ENCODE measurements around the gene TNFRSF25. TPM values are rescaled to one million over a fixed set of nuclear protein-coding genes. Genes with fewer than 3 reads are reported as not detected.
"Not testable (repeated sequence)": the region's sequence is repeated elsewhere in the genome, so short reads cannot be mapped to it uniquely, and the experiment has no call there.

TNFRSF25 gene
- polyA plus RNA-seq, 2 donors, result 23.9 to 53.9 TPM

DNA sequence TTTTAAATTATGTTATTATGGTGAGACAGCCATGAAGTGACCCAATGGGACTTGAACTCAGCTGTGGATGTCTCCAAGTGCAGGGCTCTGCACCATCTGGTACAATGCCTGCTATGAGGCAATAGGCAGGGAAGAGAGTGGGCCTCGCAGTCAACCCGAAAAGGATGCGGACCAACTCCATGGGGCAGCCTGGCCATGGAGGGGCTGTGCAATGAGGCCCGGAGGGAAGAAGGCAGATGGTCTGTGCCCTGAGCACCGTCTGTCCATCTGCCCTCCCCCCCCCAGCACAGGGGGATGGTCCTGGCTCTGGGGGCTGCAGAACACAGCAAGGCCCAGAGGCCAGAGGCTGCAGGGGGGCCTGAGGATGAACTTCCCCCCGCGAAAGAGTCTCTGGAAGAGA is 24.4 kb downstream of the TNFRSF25 start:
- Histone ChIP-seq H3K36me3 (ENCODE audit: control insufficient read depth in 2 of 2, insufficient read depth in 2 of 2, low read length in 1 of 2) (peaks cover 0 to 6% of the 10 kb centered on the region in 2 donors), H3K27me3 (ENCODE audit: control insufficient read depth in 1 of 2, insufficient read depth in 2 of 2, low read length in 2 of 2) (no peaks in the 10 kb centered on the region)
- WGBS, 2 donors, result 87% methylated on average over 7 of the region's 7 CpGs

DNA sequence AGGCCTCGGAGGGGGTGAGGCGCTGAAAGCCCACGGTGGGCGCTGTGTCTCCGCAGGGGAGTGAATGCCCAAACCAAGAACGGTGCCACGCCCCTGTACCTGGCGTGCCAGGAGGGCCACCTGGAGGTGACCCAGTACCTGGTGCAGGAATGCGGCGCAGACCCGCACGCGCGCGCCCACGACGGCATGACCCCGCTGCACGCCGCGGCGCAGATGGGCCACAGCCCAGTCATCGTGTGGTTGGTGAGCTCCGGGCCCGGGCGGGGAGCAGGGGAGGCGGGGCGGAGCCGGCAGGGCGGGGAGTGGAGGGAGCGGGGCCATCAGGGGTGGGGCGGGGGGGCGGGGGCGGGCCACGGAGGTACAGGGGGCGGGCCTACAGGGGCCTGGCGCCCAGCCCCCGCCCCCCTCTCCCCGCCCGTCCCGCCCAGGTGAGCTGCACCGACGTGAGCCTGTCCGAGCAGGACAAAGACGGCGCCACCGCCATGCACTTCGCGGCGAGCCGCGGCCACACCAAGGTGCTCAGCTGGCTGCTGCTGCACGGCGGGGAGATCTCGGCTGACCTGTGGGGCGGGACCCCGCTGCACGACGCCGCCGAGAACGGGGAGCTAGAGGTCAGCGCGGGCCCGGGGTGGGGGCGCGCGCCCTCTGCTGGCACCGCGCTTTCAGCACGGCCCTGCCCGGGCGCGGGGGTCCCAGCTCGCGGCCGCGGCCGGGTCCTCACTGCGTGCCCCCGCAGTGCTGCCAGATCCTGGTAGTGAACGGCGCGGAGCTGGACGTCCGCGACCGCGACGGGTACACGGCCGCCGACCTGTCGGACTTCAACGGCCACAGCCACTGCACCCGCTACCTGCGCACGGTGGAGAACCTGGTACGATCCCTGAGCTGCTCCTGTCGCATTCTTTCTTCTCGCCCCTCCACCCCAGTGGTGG is 25.5 kb downstream of the TNFRSF25 start:
- Histone ChIP-seq H3K9me3 (ENCODE audit: control insufficient read depth in 2 of 2, insufficient read depth in 1 of 2, low read depth in 1 of 2, low read length in 1 of 2) (no peaks in the 10 kb centered on the region), H3K36me3 (ENCODE audit: control insufficient read depth in 2 of 2, insufficient read depth in 2 of 2, low read length in 1 of 2) (peaks cover 0 to 6% of the 10 kb centered on the region in 2 donors), H3K27me3 (ENCODE audit: control insufficient read depth in 1 of 2, insufficient read depth in 2 of 2, low read length in 2 of 2) (no peaks in the 10 kb centered on the region), H3K4me1 (ENCODE audit: control insufficient read depth in 2 of 2, insufficient read depth in 2 of 2, low read length in 1 of 2) (peaks cover 3 to 8% of the 10 kb centered on the region in 2 donors), H3K4me3 (ENCODE audit: low read depth in 1 of 2, low read length in 2 of 2) (peak overlapping the region in 1 of 2 donors; percentile 25), H3K27ac (ENCODE audit: low read depth in 2 of 2, low read length in 1 of 2) (no peak overlapping the region)
- 9 to 14% methylated on average over 49 to 98 of the region's 101 CpGs for WGBS, 2 donors

More for the DNA sequence above, 24.4 kb downstream of the TNFRSF25 start:
- H3K4me3 ChIP-seq (ENCODE audit: low read depth in 1 of 2, low read length in 2 of 2), result no peak overlapping the region
- H3K9me3 ChIP-seq (ENCODE audit: control insufficient read depth in 2 of 2, insufficient read depth in 1 of 2, low read depth in 1 of 2, low read length in 1 of 2), result no peaks in the 10 kb centered on the region
- peaks cover 3 to 8% of the 10 kb centered on the region in 2 donors for H3K4me1 ChIP-seq (ENCODE audit: control insufficient read depth in 2 of 2, insufficient read depth in 2 of 2, low read length in 1 of 2)
- no peak overlapping the region for H3K27ac ChIP-seq (ENCODE audit: low read depth in 2 of 2, low read length in 1 of 2)

DNA sequence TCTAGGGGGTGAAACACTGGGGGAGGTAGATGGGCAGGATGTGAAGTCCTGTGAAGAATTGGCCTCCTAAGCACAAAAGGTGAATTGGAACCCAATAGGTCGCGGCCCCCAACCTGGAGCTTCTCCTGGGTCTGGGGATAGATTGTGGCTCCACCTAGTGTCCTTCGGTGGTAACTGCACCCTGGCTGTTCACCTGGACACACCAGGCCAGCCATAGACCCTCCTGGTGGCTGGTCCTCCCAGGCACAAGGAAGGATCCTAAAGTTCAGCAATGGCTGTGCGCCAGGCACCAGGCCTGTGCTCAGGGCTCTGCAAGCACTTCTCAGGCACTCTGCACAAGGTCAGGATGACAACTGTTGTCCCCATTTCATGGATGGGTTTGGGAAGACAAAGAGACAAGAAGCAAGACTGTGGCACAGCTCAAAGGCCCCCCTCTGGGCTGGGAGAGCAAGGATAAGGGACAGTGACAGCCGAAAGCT is 27.9 kb downstream of the TNFRSF25 start:
- no peaks in the 10 kb centered on the region for H3K36me3 ChIP-seq (ENCODE audit: control insufficient read depth in 2 of 2, insufficient read depth in 2 of 2, low read length in 1 of 2)
- WGBS, 2 donors, result 10% methylated on average over 5 of the region's 5 CpGs
- no peak overlapping the region for H3K4me3 ChIP-seq (ENCODE audit: low read depth in 1 of 2, low read length in 2 of 2)
- no peaks in the 10 kb centered on the region for H3K27me3 ChIP-seq (ENCODE audit: control insufficient read depth in 1 of 2, insufficient read depth in 2 of 2, low read length in 2 of 2)
- no peaks in the 10 kb centered on the region for H3K9me3 ChIP-seq (ENCODE audit: control insufficient read depth in 2 of 2, insufficient read depth in 1 of 2, low read depth in 1 of 2, low read length in 1 of 2)
- H3K4me1 ChIP-seq (ENCODE audit: control insufficient read depth in 2 of 2, insufficient read depth in 2 of 2, low read length in 1 of 2), result peaks cover 0 to 8% of the 10 kb centered on the region in 2 donors
- no peak overlapping the region for H3K27ac ChIP-seq (ENCODE audit: low read depth in 2 of 2, low read length in 1 of 2)

DNA sequence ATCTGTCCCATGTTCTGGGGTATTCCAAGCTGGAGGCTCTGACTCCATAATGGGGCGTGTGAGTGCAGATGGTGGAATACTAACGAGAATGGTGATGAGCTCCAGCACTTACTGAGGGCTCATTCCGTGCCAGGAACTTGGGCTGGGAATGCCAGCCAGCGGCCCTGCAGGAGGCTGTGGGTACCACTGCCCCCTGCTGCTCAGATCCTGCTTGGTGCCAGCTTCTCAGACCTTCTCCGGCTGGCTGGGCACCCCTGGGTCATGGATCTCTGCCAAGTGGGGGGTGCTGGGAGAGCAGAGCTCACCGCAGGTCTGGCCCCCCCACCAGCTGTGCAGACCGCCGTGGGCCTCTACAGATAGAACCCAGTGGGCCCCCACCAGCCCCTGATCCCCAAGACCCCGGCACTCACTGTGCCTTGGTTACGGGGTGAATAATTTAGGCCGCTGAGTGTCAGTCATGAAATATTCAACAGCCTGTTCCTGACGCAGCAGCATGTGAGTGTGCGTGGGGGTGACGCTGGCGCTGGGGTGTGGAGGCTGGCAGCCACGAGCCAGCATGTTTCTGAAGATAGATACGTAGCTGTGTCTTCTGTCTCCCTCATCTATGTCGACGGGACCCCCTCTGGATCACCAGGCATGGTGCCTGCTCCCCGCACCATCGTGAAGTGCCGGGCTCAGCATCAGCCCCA is 28.8 kb downstream of the TNFRSF25 start:
- not testable (repeated sequence) for H3K4me1 ChIP-seq (ENCODE audit: control insufficient read depth in 2 of 2, insufficient read depth in 2 of 2, low read length in 1 of 2); H3K27me3 ChIP-seq (ENCODE audit: control insufficient read depth in 1 of 2, insufficient read depth in 2 of 2, low read length in 2 of 2); H3K4me3 ChIP-seq (ENCODE audit: low read depth in 1 of 2, low read length in 2 of 2); H3K36me3 ChIP-seq (ENCODE audit: control insufficient read depth in 2 of 2, insufficient read depth in 2 of 2, low read length in 1 of 2); H3K27ac ChIP-seq (ENCODE audit: low read depth in 2 of 2, low read length in 1 of 2); H3K9me3 ChIP-seq (ENCODE audit: control insufficient read depth in 2 of 2, insufficient read depth in 1 of 2, low read depth in 1 of 2, low read length in 1 of 2)
- WGBS, 2 donors, result 56 to 62% methylated on average over 22 of the region's 22 CpGs

DNA sequence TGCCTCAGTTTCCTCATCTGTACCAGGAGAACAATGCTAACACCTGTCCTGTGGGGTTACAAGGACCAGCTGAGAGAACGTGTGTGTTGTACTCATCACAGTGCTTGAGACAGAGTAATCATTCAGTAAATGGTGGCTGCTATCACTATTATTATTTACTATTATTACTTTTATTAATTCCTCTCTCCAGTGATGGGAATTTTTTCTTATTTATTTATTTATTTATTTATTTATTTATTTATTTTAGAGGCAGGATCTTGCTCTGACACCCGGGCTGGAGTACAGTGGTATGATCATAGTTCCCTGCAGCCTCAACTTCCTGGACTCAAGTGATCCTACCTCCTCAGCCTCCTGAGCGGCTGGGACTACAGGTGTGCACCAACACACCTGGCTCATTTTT is 29.7 kb downstream of the TNFRSF25 start:
- not testable (repeated sequence) for H3K27me3 ChIP-seq (ENCODE audit: control insufficient read depth in 1 of 2, insufficient read depth in 2 of 2, low read length in 2 of 2); H3K4me1 ChIP-seq (ENCODE audit: control insufficient read depth in 2 of 2, insufficient read depth in 2 of 2, low read length in 1 of 2); H3K36me3 ChIP-seq (ENCODE audit: control insufficient read depth in 2 of 2, insufficient read depth in 2 of 2, low read length in 1 of 2); H3K4me3 ChIP-seq (ENCODE audit: low read depth in 1 of 2, low read length in 2 of 2); H3K27ac ChIP-seq (ENCODE audit: low read depth in 2 of 2, low read length in 1 of 2); H3K9me3 ChIP-seq (ENCODE audit: control insufficient read depth in 2 of 2, insufficient read depth in 1 of 2, low read depth in 1 of 2, low read length in 1 of 2)
- 72 to 84% methylated on average over 3 of the region's 3 CpGs for WGBS, 2 donors

DNA sequence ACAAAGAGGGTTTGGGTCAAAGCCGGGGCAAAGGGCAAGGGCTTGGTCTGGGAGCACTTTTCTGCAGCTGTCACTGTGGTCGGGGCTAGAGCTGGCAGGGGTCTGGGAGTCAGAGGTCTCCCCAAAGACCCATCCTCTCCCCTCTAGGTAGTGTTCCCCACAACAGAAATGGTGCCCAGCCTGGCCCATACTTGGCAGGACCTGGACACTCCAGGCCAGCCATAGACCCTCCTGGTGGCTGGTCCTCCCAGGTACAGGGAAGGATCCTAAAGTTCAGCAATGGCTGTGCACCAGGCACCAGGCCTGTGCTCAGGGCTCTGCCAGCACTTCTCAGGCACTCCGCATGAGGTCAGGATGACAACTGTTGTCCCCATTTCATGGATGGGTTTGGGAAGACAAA is 30.4 kb downstream of the TNFRSF25 start:
- Histone ChIP-seq H3K36me3 (ENCODE audit: control insufficient read depth in 2 of 2, insufficient read depth in 2 of 2, low read length in 1 of 2) (no peaks in the 10 kb centered on the region), H3K4me1 (ENCODE audit: control insufficient read depth in 2 of 2, insufficient read depth in 2 of 2, low read length in 1 of 2) (peaks cover 0 to 6% of the 10 kb centered on the region in 2 donors), H3K27ac (ENCODE audit: low read depth in 2 of 2, low read length in 1 of 2) (no peak overlapping the region), H3K4me3 (ENCODE audit: low read depth in 1 of 2, low read length in 2 of 2) (no peak overlapping the region), H3K27me3 (ENCODE audit: control insufficient read depth in 1 of 2, insufficient read depth in 2 of 2, low read length in 2 of 2) (no peaks in the 10 kb centered on the region), H3K9me3 (ENCODE audit: control insufficient read depth in 2 of 2, insufficient read depth in 1 of 2, low read depth in 1 of 2, low read length in 1 of 2) (no peaks in the 10 kb centered on the region)
- WGBS, 2 donors, result 85 to 89% methylated on average over 3 of the region's 3 CpGs

DNA sequence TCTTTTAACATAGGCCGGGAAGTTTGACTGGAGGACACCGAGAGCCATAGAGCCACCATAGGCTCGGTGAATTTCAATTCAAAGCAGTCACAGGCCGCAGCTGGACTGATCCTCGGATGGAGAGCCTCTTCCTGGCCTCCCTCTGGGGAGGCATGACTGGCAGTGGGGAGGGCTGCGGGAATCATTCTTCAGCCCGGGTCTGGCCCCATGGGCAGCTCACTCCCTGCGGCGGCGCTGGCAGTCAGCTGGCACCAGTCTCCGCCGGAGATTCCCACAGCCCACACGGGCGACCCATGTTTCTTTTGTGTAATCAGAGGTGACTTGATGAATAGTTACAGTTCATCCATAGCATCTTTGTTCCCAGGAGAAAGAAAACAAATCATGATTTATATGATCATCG is 30.8 kb downstream of the TNFRSF25 start:
- Histone ChIP-seq H3K27ac (ENCODE audit: low read depth in 2 of 2, low read length in 1 of 2) (no peak overlapping the region), H3K36me3 (ENCODE audit: control insufficient read depth in 2 of 2, insufficient read depth in 2 of 2, low read length in 1 of 2) (no peaks in the 10 kb centered on the region), H3K27me3 (ENCODE audit: control insufficient read depth in 1 of 2, insufficient read depth in 2 of 2, low read length in 2 of 2) (no peaks in the 10 kb centered on the region), H3K9me3 (ENCODE audit: control insufficient read depth in 2 of 2, insufficient read depth in 1 of 2, low read depth in 1 of 2, low read length in 1 of 2) (no peaks in the 10 kb centered on the region), H3K4me3 (ENCODE audit: low read depth in 1 of 2, low read length in 2 of 2) (no peak overlapping the region), H3K4me1 (ENCODE audit: control insufficient read depth in 2 of 2, insufficient read depth in 2 of 2, low read length in 1 of 2) (peaks cover 0 to 4% of the 10 kb centered on the region in 2 donors)
- WGBS, 2 donors, result 85 to 87% methylated on average over 15 of the region's 15 CpGs

DNA sequence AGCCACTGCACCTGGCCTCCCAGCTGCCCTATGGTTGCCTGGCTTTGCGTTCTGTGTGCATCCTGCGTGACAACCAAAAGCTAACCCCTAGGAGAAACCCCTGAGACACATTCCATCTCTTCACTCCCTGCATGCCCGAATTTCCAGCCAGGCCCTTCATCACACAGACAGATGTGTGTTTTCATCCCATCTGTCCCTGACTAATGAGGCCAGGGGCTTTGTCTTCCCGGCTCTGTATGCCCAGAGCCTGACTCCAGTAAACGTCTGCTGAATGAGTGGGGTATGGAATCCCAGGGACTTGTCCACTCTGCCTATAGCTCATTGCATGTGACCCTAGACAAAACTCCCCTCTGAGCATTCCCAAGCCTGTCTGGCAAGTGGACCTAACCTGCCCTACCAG is 31.8 kb downstream of the TNFRSF25 start:
- Histone ChIP-seq H3K4me1 (ENCODE audit: control insufficient read depth in 2 of 2, insufficient read depth in 2 of 2, low read length in 1 of 2) (peaks cover 0 to 3% of the 10 kb centered on the region in 2 donors), H3K27me3 (ENCODE audit: control insufficient read depth in 1 of 2, insufficient read depth in 2 of 2, low read length in 2 of 2) (no peaks in the 10 kb centered on the region), H3K36me3 (ENCODE audit: control insufficient read depth in 2 of 2, insufficient read depth in 2 of 2, low read length in 1 of 2) (no peaks in the 10 kb centered on the region), H3K9me3 (ENCODE audit: control insufficient read depth in 2 of 2, insufficient read depth in 1 of 2, low read depth in 1 of 2, low read length in 1 of 2) (no peaks in the 10 kb centered on the region), H3K27ac (ENCODE audit: low read depth in 2 of 2, low read length in 1 of 2) (no peak overlapping the region), H3K4me3 (ENCODE audit: low read depth in 1 of 2, low read length in 2 of 2) (no peak overlapping the region)
- WGBS, 2 donors, result 75 to 80% methylated on average over 5 of the region's 5 CpGs

DNA sequence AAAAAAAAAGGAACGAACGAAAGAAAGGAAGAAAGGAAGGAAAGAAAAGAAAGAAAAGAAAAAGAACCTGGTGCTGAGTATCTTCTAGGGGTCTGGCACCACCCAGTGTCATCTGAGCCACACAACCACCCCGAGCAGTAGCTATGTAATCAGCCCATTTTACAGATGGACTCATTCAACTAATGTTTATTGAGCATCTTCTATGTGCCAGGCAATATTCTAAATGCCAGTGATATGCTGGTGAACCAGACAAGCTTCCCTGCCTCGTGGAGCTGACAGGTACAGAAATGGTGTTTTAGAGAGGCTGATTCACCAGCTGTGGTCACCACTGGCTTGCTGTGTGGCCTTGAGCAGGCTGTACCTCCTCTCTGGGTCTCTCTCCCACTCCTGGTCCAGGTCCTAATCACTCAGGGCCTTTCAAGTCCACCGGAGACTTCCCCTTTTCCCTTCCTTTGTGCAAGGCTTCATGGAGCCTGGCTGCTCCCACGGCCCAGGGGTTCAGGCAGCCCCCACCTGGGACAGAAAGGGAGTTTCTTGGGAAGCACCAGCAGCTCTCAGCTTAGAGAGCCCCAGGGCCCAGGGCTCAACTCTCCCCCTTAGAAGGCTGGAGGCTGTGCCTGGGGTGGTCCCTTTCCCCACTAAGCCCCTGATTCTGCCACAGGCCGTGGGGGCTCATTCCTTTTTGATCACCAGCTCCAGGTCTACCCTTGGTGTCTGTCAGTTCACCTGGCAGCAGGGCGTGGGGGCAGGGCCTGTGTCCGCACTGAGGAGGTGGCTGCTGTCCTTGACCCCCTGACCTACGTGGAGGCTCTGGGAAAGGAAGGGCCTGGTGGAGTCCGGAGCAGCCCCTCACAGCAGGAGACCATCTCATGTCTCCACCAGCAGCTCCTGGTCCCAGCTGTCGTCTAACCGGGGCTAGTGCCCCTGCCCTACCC is 34.1 kb downstream of the TNFRSF25 start:
- not testable (repeated sequence) for H3K36me3 ChIP-seq (ENCODE audit: control insufficient read depth in 2 of 2, insufficient read depth in 2 of 2, low read length in 1 of 2); H3K4me3 ChIP-seq (ENCODE audit: low read depth in 1 of 2, low read length in 2 of 2); H3K27ac ChIP-seq (ENCODE audit: low read depth in 2 of 2, low read length in 1 of 2); H3K27me3 ChIP-seq (ENCODE audit: control insufficient read depth in 1 of 2, insufficient read depth in 2 of 2, low read length in 2 of 2); H3K9me3 ChIP-seq (ENCODE audit: control insufficient read depth in 2 of 2, insufficient read depth in 1 of 2, low read depth in 1 of 2, low read length in 1 of 2)
- WGBS, 2 donors, result 79 to 85% methylated on average over 12 to 13 of the region's 13 CpGs
- peaks cover 0 to 14% of the 10 kb centered on the region in 2 donors for H3K4me1 ChIP-seq (ENCODE audit: control insufficient read depth in 2 of 2, insufficient read depth in 2 of 2, low read length in 1 of 2)

Data from esophagus (tissue), 2 donors.